OCI-LY7 (cell line): ENCODE results near the gene MRPS16.

Experiments used
- EZH2phosphoT487 ChIP-seq: fragments of 200-600 bp; sonication (generic); IDR thresholded peaks from 2 replicates; pipeline ENCODE4 v1.6.1; 2018; ENCODE audit warnings: low read depth, borderline replicate concordance, mild to moderate bottlenecking, mixed run types, antibody characterized with exemption, low read length, moderate library complexity, mixed read lengths
- TF ChIP-seq, protein P1 (sequence below): fragments of 200-600 bp; sonication (generic); conservative IDR thresholded peaks from 2 replicates; pipeline ENCODE4 v1.5.1; 2014; ENCODE audit warnings: mild to moderate bottlenecking, antibody characterized with exemption, low read length, moderate library complexity, mixed read lengths

DNA sequence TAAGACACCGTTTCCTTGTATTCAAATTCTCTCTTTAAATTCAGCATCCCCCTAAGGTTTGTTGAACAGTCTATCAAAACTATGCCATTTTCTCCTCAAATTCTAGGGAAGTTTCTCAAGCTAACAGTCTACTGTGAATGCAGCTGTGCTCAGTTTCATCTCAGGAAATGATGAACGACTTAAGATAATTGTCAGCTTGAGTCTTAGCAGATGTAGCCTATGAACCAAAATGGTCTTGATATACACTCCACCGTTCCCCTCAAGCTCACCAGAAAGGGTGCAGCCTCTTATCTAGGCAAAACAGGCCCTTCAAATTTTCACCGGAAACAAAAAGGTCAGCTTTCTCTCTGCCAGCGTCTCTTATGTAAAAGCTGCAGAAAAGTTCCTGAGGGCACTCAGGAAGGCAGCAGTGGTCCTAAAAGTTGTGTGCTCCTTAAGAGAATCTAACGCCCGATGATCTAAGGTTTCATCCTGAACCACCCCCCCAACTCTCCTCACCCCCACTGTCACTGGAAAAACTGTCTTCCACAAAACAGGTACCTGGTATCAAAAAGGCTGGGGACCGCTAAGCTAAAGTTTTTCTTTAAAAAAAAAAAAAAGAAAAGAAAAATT is 7.5 kb downstream of the MRPS16 start:
- TF ChIP-seq, protein P1, sequence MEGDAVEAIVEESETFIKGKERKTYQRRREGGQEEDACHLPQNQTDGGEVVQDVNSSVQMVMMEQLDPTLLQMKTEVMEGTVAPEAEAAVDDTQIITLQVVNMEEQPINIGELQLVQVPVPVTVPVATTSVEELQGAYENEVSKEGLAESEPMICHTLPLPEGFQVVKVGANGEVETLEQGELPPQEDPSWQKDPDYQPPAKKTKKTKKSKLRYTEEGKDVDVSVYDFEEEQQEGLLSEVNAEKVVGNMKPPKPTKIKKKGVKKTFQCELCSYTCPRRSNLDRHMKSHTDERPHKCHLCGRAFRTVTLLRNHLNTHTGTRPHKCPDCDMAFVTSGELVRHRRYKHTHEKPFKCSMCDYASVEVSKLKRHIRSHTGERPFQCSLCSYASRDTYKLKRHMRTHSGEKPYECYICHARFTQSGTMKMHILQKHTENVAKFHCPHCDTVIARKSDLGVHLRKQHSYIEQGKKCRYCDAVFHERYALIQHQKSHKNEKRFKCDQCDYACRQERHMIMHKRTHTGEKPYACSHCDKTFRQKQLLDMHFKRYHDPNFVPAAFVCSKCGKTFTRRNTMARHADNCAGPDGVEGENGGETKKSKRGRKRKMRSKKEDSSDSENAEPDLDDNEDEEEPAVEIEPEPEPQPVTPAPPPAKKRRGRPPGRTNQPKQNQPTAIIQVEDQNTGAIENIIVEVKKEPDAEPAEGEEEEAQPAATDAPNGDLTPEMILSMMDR, result no peak
- TF ChIP-seq EZH2phosphoT487, result no peak
